Activated naive CD4-positive, alpha-beta T cell treated with Interleukin-2 at 50 U/mL for 16 hours (primary cell): Measurements from ENCODE around the gene FBXW12.
A peak's percentile ranks its signal among the peaks of the same experiment; 100 is the strongest.
"Not testable (repeated sequence)": the region's sequence is repeated elsewhere in the genome, so short reads cannot be mapped to it uniquely, and the experiment has no call there.

Source experiments
- DNase-seq: peaks from one replicate; pipeline ENCODE4 v3.0.0-alpha.2; 2020

Gene FBXW12

GRCh38 chr3:48372862-48373435, 930 bp downstream of the FBXW12 start:
- DNase-seq: no peak

GRCh38 chr3:48387634-48388033, 15.6 kb downstream of the FBXW12 start:
- no peak for DNase-seq

- DNase-seq: no peak
Observed at GRCh38 chr3:48388966-48389365, 16.9 kb downstream of the FBXW12 start.

GRCh38 chr3:48394391-48394790, 22.4 kb downstream of the FBXW12 start:
- no peak for DNase-seq

GRCh38 chr3:48395714-48396113, 23.7 kb downstream of the FBXW12 start:
- DNase-seq: no peak

- no peak for DNase-seq
Observed at GRCh38 chr3:48397767-48398681, 26.0 kb downstream of the FBXW12 start.

- no peak for DNase-seq
Observed at GRCh38 chr3:48398701-48399386, 26.8 kb downstream of the FBXW12 start.

GRCh38 chr3:48399387-48400172, 27.6 kb downstream of the FBXW12 start:
- DNase-seq: no peak

- DNase-seq: peak; percentile 65
Observed at GRCh38 chr3:48400824-48401433, 28.9 kb downstream of the FBXW12 start.

- DNase-seq: not testable (repeated sequence)
Observed at GRCh38 chr3:48401434-48401901, 29.4 kb downstream of the FBXW12 start.

GRCh38 chr3:48402281-48402732, 30.3 kb downstream of the FBXW12 start:
- DNase-seq: no peak

- no peak for DNase-seq
Observed at GRCh38 chr3:48402907-48403306, 30.9 kb downstream of the FBXW12 start.

GRCh38 chr3:48403533-48404439, 31.8 kb downstream of the FBXW12 start:
- no peak for DNase-seq

GRCh38 chr3:48404440-48405342, 32.7 kb downstream of the FBXW12 start:
- DNase-seq: peak; percentile 0

- peak; percentile 1 for DNase-seq
Observed at GRCh38 chr3:48405343-48405881, 33.4 kb downstream of the FBXW12 start.

- peak; percentile 1 for DNase-seq
Observed at GRCh38 chr3:48405971-48406370, 34.0 kb downstream of the FBXW12 start.

- DNase-seq: no peak
Observed at GRCh38 chr3:48406443-48407431, 34.7 kb downstream of the FBXW12 start.

GRCh38 chr3:48407542-48408099, 35.6 kb downstream of the FBXW12 start:
- DNase-seq: no peak
